ENCODE results near the gene KAT6B.

GRCh38 chr10:74956555-74957111, 130.2 kb downstream of the KAT6B start:
- no peak for TF ChIP-seq POLR2A (IDR thresholded peaks at IDR 0.05)
- TF ChIP-seq, protein P1, sequence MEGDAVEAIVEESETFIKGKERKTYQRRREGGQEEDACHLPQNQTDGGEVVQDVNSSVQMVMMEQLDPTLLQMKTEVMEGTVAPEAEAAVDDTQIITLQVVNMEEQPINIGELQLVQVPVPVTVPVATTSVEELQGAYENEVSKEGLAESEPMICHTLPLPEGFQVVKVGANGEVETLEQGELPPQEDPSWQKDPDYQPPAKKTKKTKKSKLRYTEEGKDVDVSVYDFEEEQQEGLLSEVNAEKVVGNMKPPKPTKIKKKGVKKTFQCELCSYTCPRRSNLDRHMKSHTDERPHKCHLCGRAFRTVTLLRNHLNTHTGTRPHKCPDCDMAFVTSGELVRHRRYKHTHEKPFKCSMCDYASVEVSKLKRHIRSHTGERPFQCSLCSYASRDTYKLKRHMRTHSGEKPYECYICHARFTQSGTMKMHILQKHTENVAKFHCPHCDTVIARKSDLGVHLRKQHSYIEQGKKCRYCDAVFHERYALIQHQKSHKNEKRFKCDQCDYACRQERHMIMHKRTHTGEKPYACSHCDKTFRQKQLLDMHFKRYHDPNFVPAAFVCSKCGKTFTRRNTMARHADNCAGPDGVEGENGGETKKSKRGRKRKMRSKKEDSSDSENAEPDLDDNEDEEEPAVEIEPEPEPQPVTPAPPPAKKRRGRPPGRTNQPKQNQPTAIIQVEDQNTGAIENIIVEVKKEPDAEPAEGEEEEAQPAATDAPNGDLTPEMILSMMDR (IDR thresholded peaks at IDR 0.05 in 4 of 5, conservative IDR thresholded peaks at IDR 0.05 in 1 of 5) = no peak
